Measurements from ENCODE around the gene REEP1. TPM values are rescaled to one million over a fixed set of nuclear protein-coding genes. Genes with fewer than 3 reads are reported as not detected.
"Not testable (repeated sequence)": the region's sequence is repeated elsewhere in the genome, so short reads cannot be mapped to it uniquely, and the experiment has no call there.

Gene REEP1
- total RNA-seq, 1 experiment from 2014 or later = not detected

- H3K9me3 Mint-ChIP-seq (ENCODE audit: unreplicated experiment) = no peaks in the 10 kb centered on the region
- H3K27me3 Mint-ChIP-seq (ENCODE audit: insufficient read depth, unreplicated experiment) = no peaks in the 10 kb centered on the region
- H3K4me3 Mint-ChIP-seq (ENCODE audit: unreplicated experiment) = no peak overlapping the region
- no peak for TF ChIP-seq CTCF (IDR thresholded peaks at IDR 0.05; ENCODE audit: unreplicated experiment)
- no peaks in the 10 kb centered on the region for H3K36me3 Mint-ChIP-seq (ENCODE audit: insufficient read depth, unreplicated experiment)
- intact Hi-C loops (cut with micrococcal nuclease) = no loop called here
- no peak for DNase-seq (ENCODE audit: unreplicated experiment)
- BruUV-seq (replicated peaks) = no TSS peak
- ChIA-PET CTCF (interaction anchor here (0.5 to 1.5 kb wide), 3 partner anchors 10 to 33 kb away, joined by 3 to 6 read pairs (median 5); no protein-coding TSS in a partner anchor), POLR2A (no interaction called here)
- no peak overlapping the region for H3K27ac Mint-ChIP-seq (ENCODE audit: low read depth, unreplicated experiment)
- H3K4me1 Mint-ChIP-seq (ENCODE audit: insufficient read depth, unreplicated experiment) = no peaks in the 10 kb centered on the region
Measured at GRCh38 chr2:86230961-86231360, 106.5 kb downstream of the REEP1 start.

DNA sequence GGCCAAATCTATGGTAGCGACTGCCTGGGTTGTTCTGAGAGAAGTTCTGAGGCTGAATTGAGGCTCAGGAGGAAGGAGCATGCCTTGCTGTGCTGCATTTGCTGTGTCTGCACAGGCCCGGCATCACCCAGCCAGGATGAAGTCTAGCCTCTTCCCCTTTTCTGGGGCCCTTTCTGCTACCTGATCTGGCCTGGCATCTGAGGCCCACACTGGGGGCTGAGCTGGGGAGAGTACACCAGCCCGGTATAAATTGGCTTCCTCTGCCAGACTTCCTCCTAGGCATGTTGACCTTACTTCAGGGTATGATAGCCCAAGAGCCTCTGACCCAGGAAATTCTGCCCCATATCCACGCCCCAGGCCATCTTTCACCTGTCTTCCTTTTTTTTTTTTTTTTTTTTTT lies 108.2 kb downstream of the REEP1 start:
- intact Hi-C loops (cut with micrococcal nuclease) = loop anchor here (10.0 kb wide), 2 partner anchors 66 to 396 kb away; partner anchors contain the start of gene RNF103
- no peak for DNase-seq (ENCODE audit: unreplicated experiment)
- Mint-ChIP-seq H3K27ac (ENCODE audit: low read depth, unreplicated experiment) (no peak overlapping the region), H3K36me3 (ENCODE audit: insufficient read depth, unreplicated experiment) (no peaks in the 10 kb centered on the region), H3K9me3 (ENCODE audit: unreplicated experiment) (no peaks in the 10 kb centered on the region), H3K4me1 (ENCODE audit: insufficient read depth, unreplicated experiment) (no peaks in the 10 kb centered on the region), H3K4me3 (ENCODE audit: unreplicated experiment) (no peak overlapping the region), H3K27me3 (ENCODE audit: insufficient read depth, unreplicated experiment) (no peaks in the 10 kb centered on the region)
- CTCF ChIA-PET = no interaction called here
- POLR2A ChIA-PET = no interaction called here
- TF ChIP-seq CTCF (IDR thresholded peaks at IDR 0.05; ENCODE audit: unreplicated experiment) = no peak
- BruUV-seq (replicated peaks) = no TSS peak

DNA sequence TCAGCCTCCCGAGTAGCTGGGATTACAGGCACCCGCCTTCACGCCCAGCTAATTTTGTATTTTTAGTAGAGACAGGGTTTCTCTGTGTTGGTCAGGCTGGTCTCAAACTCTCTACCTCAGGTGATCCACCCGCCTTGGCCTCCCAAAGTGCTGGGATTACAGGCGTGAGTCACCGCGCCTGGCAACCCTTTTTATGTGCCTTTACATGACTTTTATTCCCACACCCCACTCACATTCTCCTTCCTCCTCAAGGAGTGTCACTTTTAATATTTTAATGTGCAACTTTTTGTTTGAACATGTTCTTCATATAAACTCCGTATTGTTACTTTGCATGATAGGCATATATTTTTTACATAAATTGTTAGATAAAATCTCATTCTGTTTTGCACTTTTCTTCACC lies 108.9 kb downstream of the REEP1 start:
- BruUV-seq (replicated peaks); H3K4me1 Mint-ChIP-seq (ENCODE audit: insufficient read depth, unreplicated experiment); DNase-seq (ENCODE audit: unreplicated experiment); CTCF ChIA-PET; H3K27me3 Mint-ChIP-seq (ENCODE audit: insufficient read depth, unreplicated experiment); POLR2A ChIA-PET; H3K27ac Mint-ChIP-seq (ENCODE audit: low read depth, unreplicated experiment); H3K9me3 Mint-ChIP-seq (ENCODE audit: unreplicated experiment); H3K36me3 Mint-ChIP-seq (ENCODE audit: insufficient read depth, unreplicated experiment); H3K4me3 Mint-ChIP-seq (ENCODE audit: unreplicated experiment): not testable (repeated sequence)
- intact Hi-C loops (cut with micrococcal nuclease) = loop anchor here (10.0 kb wide), 2 partner anchors 66 to 396 kb away; partner anchors contain the start of gene RNF103

DNA sequence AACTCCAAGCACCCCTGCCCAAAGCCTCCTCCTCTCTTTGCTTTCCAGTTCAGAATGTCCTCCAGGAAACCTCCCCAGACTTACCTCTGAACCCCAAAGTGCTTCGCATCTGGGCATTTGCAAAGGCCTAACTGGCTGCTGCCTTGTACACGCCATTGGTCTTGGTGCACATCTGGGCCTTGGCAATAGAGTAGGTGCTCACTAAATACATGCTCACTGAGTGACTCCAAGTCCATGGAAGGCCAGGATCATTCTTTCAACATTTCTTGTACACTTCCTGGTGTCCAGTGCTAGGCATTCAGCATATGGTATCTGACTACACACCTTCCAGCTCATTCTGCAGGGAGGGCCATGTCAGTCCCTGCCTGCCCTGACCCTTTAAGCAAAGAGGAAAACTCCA lies 109.7 kb downstream of the REEP1 start:
- CTCF ChIA-PET = interaction anchor here (0.5 kb wide), 1 partner anchor 464 kb away, joined by 3 read pairs; no protein-coding TSS in a partner anchor
- no peak overlapping the region for H3K27ac Mint-ChIP-seq (ENCODE audit: low read depth, unreplicated experiment)
- POLR2A ChIA-PET = no interaction called here
- H3K9me3 Mint-ChIP-seq (ENCODE audit: unreplicated experiment) = no peaks in the 10 kb centered on the region
- H3K4me3 Mint-ChIP-seq (ENCODE audit: unreplicated experiment) = no peak overlapping the region
- DNase-seq (ENCODE audit: unreplicated experiment) = no peak
- H3K36me3 Mint-ChIP-seq (ENCODE audit: insufficient read depth, unreplicated experiment) = no peaks in the 10 kb centered on the region
- no TSS peak for BruUV-seq (replicated peaks)
- H3K27me3 Mint-ChIP-seq (ENCODE audit: insufficient read depth, unreplicated experiment) = no peaks in the 10 kb centered on the region
- no peak for TF ChIP-seq CTCF (IDR thresholded peaks at IDR 0.05; ENCODE audit: unreplicated experiment)
- H3K4me1 Mint-ChIP-seq (ENCODE audit: insufficient read depth, unreplicated experiment) = peaks cover 9% of the 10 kb centered on the region
- intact Hi-C loops (cut with micrococcal nuclease) = loop anchor here (10.0 kb wide), 2 partner anchors 67 to 397 kb away; partner anchors contain the start of gene RNF103

Measured in MCF 10A (cell line).